Cardiac fibroblast (primary cell): ENCODE results near the gene TMEM9.

Experiments
- DNase-seq, 2 donors: peaks; one replicate each; pipeline versions ENCODE4 v3.0.0 to v3.0.0-alpha.2; 2010; ENCODE audit warnings: low read depth in 2 of 2
- H3K4me3 ChIP-seq, 2 donors: replicated peaks in 1 of 2; 1 replicate in 1 of 2; 2 replicates in 1 of 2; pipeline ENCODE4 v1.5.1; 2011; ENCODE audit warnings: low read depth in 2 of 2, low read length in 2 of 2, mild to moderate bottlenecking in 2 of 2, moderate library complexity in 1 of 2
- CTCF ChIP-seq: IDR thresholded peaks from one replicate; pipeline ENCODE4 v1.5.1; 2011; ENCODE audit warnings: low read depth, mild to moderate bottlenecking, low read length, inconsistent platforms

Gene TMEM9

GRCh38 chr1:201125800-201126199, 28.5 kb downstream of the TMEM9 start:
- no peak for TF ChIP-seq CTCF
- DNase-seq, result no peak
- H3K4me3 ChIP-seq, result no peak overlapping the region

- TF ChIP-seq CTCF, result no peak
- H3K4me3 ChIP-seq, result no peak overlapping the region
- peak in 1 of 2 donors; percentile 7 for DNase-seq
Measured at GRCh38 chr1:201125019-201125418, 29.3 kb downstream of the TMEM9 start.

GRCh38 chr1:201123866-201124265, 30.4 kb downstream of the TMEM9 start:
- no peak for TF ChIP-seq CTCF
- no peak overlapping the region for H3K4me3 ChIP-seq
- peak in 1 of 2 donors; percentile 9 for DNase-seq

- no peak for TF ChIP-seq CTCF
- no peak for DNase-seq
- H3K4me3 ChIP-seq, result no peak overlapping the region
Measured at GRCh38 chr1:201122321-201122957, 31.8 kb downstream of the TMEM9 start.

- H3K4me3 ChIP-seq, result no peak overlapping the region
- DNase-seq, result peak; percentile 38 to 56
- TF ChIP-seq CTCF, result peak; percentile 84
Measured at GRCh38 chr1:201119206-201120197, 34.8 kb downstream of the TMEM9 start.

- DNase-seq, result no peak
- no peak for TF ChIP-seq CTCF
- no peak overlapping the region for H3K4me3 ChIP-seq
Measured at GRCh38 chr1:201116091-201116490, 38.2 kb downstream of the TMEM9 start.
